Gastroesophageal sphincter (tissue), 4 donors: ENCODE data around the gene ABO. TPM values are rescaled to one million over a fixed set of nuclear protein-coding genes. Genes with fewer than 3 reads are reported as not detected.

Experiments
- ATAC-seq: fragments of 150-250 bp; one replicate; pipeline ENCODE4 v1.9.1; 2016; ENCODE audit warnings: mild to moderate bottlenecking, moderate library complexity
- H3K27ac ChIP-seq, 4 donors: fragments of 200-600 bp; sonication (generic) in 3 of 4; 1 replicate in 3 of 4; 2 replicates in 1 of 4; pipeline ENCODE4 v1.5.1; 2016 to 2019
- H3K27me3 ChIP-seq: fragments of 200-600 bp; sonication (generic); one replicate; pipeline ENCODE4 v1.5.1; 2019
- H3K36me3 ChIP-seq, 2 donors: fragments of 200-600 bp; sonication (generic); one replicate each; pipeline ENCODE4 v1.5.1; 2019; ENCODE audit warnings: control low read depth in 1 of 2
- H3K4me1 ChIP-seq, 3 donors: fragments of 200-600 bp; sonication (generic); 1 replicate in 2 of 3; 2 replicates in 1 of 3; pipeline ENCODE4 v1.5.1; 2016 to 2019; ENCODE audit warnings: control low read depth in 2 of 3
- H3K4me3 ChIP-seq, 2 donors: fragments of 200-600 bp; sonication (generic); one replicate each; pipeline ENCODE4 v1.5.1; 2019; ENCODE audit warnings: mild to moderate bottlenecking in 1 of 2, moderate library complexity in 1 of 2
- H3K9me3 ChIP-seq, 3 donors: fragments of 200-600 bp; sonication (generic); one replicate each; pipeline ENCODE4 v1.5.1; 2017 to 2019; ENCODE audit warnings: control low read depth in 2 of 3
- CTCF ChIP-seq, 4 experiments: fragments of 200-600 bp in 2 of 4; fragments of 450-650 bp in 2 of 4; sonication (generic) in 1 of 4; IDR thresholded peaks; one replicate each; pipeline ENCODE4 v1.5.1; 2017 to 2019; ENCODE audit warnings: antibody characterized with exemption in 4 of 4, mild to moderate bottlenecking in 2 of 4, moderate library complexity in 2 of 4
- EP300 ChIP-seq: sonication (generic); formaldehyde crosslinking; IDR thresholded peaks from one replicate; pipeline ENCODE4 v1.6.1; 2017; ENCODE audit warnings: antibody characterized with exemption, mild to moderate bottlenecking
- POLR2A ChIP-seq, 2 donors: fragments of 450-650 bp; IDR thresholded peaks; one replicate each; pipeline ENCODE4 v1.6.1; 2017; ENCODE audit warnings: antibody characterized with exemption in 2 of 2, mild to moderate bottlenecking in 2 of 2, moderate library complexity in 1 of 2
- POLR2AphosphoS5 ChIP-seq: sonication (generic); formaldehyde crosslinking; IDR thresholded peaks from one replicate; pipeline ENCODE4 v1.6.1; 2017; ENCODE audit warnings: antibody characterized with exemption
- WGBS, 2 donors: methylation state at CpG; one replicate each; pipeline ENCODE4 v1.1.5; 2018; ENCODE audit warnings: low coverage in 1 of 2; 5-methylcytosine and 5-hydroxymethylcytosine counted together
- total RNA-seq, 4 donors: library from RNA; depleted of rRNA; stranded (reverse); fragments of >200 nt; gene quantifications; one replicate each; pipeline ENCODE4 v1.1.0, GENCODE V29; 2016

ABO gene
- total RNA-seq, 4 donors from 2014 or later, result 0.47 to 10.0 (median 0.91) TPM

DNA sequence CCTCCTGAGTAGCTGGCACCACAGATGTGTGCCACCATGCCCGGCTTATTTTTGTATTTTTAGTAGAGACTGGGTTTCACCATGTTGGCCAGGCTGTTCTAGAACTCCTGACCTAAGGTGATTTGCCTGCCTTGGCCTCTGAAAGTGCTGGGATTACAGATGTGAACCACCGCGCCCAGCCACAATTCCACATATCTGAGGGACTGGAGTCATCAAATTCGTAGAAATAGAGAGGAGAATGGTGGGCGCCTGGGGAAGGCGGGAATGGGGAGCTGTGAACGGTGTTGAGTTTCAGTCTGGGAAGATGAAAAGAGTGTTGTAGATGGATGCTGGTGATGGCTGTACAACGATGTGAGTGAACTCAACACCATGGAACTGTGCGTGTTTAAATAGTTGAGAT, 1.9 kb upstream of the ABO start:
- WGBS, 2 donors, result 69 to 83% methylated on average over 3 to 6 of the region's 9 CpGs
- no peak overlapping the region for H3K27ac ChIP-seq
- no peak for TF ChIP-seq CTCF (IDR thresholded peaks at IDR 0.05)
- TF ChIP-seq POLR2A (IDR thresholded peaks at IDR 0.05), result no peak
- TF ChIP-seq POLR2AphosphoS5, result no peak
- TF ChIP-seq EP300, result no peak
- no peak overlapping the region for H3K4me3 ChIP-seq
- H3K9me3 ChIP-seq, result peaks cover 0 to 7% (median 0%) of the 10 kb centered on the region in 3 donors
- H3K4me1 ChIP-seq, result peaks cover 0 to 17% (median 0%) of the 10 kb centered on the region in 3 donors
- H3K27me3 ChIP-seq, result peaks cover 88% of the 10 kb centered on the region
- ATAC-seq, result no peak
- no peaks in the 10 kb centered on the region for H3K36me3 ChIP-seq

GRCh38 chr9:133276001-133276884, 1.2 kb upstream of the ABO start:
- peaks cover 0 to 17% (median 0%) of the 10 kb centered on the region in 3 donors for H3K4me1 ChIP-seq
- 62 to 85% methylated on average over 12 to 13 of the region's 33 CpGs for WGBS, 2 donors

GRCh38 chr9:133274236-133275104, 531 bp downstream of the ABO start:
- Histone ChIP-seq H3K36me3 (no peaks in the 10 kb centered on the region), H3K4me3 (peak overlapping the region; percentile 16 to 52), H3K27ac (peak overlapping the region in 3 of 4 donors; percentile 51 to 75 (median 71)), H3K9me3 (peaks cover 0 to 7% (median 0%) of the 10 kb centered on the region in 3 donors), H3K27me3 (peaks cover 77% of the 10 kb centered on the region), H3K4me1 (peaks cover 0 to 17% (median 0%) of the 10 kb centered on the region in 3 donors)
- ATAC-seq, result no peak
- no peak for TF ChIP-seq POLR2A (IDR thresholded peaks at IDR 0.05)
- no peak for TF ChIP-seq EP300
- TF ChIP-seq POLR2AphosphoS5, result no peak
- no peak for TF ChIP-seq CTCF (IDR thresholded peaks at IDR 0.05)
- 57 to 78% methylated on average over 4 to 6 of the region's 60 CpGs for WGBS, 2 donors

More at GRCh38 chr9:133276001-133276884, 1.2 kb upstream of the ABO start:
- Histone ChIP-seq H3K4me3 (peak overlapping the region; percentile 16 to 52), H3K27ac (peak overlapping the region in 1 of 4 donors; percentile 71), H3K27me3 (peaks cover 85% of the 10 kb centered on the region), H3K36me3 (no peaks in the 10 kb centered on the region), H3K9me3 (peaks cover 0 to 7% (median 0%) of the 10 kb centered on the region in 3 donors)
- TF ChIP-seq POLR2AphosphoS5 (no peak), CTCF (IDR thresholded peaks at IDR 0.05) (no peak), EP300 (no peak), POLR2A (IDR thresholded peaks at IDR 0.05) (no peak)
- no peak for ATAC-seq

DNA sequence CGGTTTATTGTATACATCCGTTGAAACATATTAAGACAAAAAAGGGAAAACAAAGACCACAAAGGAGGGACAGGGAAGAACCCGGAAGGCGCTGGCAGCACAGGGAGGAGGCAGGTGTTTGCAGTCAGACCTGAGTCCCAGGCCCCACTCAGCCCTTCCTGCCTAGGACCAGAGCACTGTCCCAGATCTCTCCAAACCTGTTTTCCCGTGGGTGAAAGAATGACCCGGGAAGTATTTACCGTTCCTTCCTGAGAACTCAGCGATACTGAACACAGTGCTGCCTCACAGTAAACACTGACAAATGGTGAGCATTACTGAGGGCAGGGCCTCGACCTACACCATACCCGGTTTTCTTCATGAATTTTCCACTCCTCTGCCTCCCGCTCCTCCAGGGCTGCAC, 1.2 kb downstream of the ABO start:
- Histone ChIP-seq H3K27me3 (peaks cover 77% of the 10 kb centered on the region), H3K27ac (no peak overlapping the region), H3K4me3 (no peak overlapping the region), H3K4me1 (peaks cover 0 to 17% (median 0%) of the 10 kb centered on the region in 3 donors), H3K36me3 (no peaks in the 10 kb centered on the region), H3K9me3 (peaks cover 0 to 7% (median 0%) of the 10 kb centered on the region in 3 donors)
- WGBS, 2 donors, result 72% methylated on average over 11 of the region's 11 CpGs; no CpG with 5 or more reads in 1 of the 2 donors
- TF ChIP-seq CTCF (IDR thresholded peaks at IDR 0.05) (no peak), POLR2AphosphoS5 (no peak), EP300 (no peak), POLR2A (IDR thresholded peaks at IDR 0.05) (no peak)
- no peak for ATAC-seq
